DOHH2 (cell line): ENCODE measurements around the gene NOP56.

ENCODE experiments used
- H3F3A ChIP-seq: fragments of 200-600 bp; sonication (generic), shearing (Covaris generic); 2 replicates; pipeline ENCODE4 v1.6.0; 2016; ENCODE audit warnings: antibody characterized with exemption, mild to moderate bottlenecking; ENCODE audit not compliant: control insufficient read depth, insufficient read depth
- H3K27ac ChIP-seq: fragments of 200-600 bp; sonication (generic); 2 replicates; pipeline ENCODE4 v1.5.1; 2014; ENCODE audit warnings: low read depth, mild to moderate bottlenecking, low read length, moderate library complexity
- H3K27me3 ChIP-seq: fragments of 200-600 bp; sonication (generic); 2 replicates; pipeline ENCODE4 v1.6.1; 2014; ENCODE audit warnings: mild to moderate bottlenecking, low read length, mixed read lengths; ENCODE audit not compliant: control insufficient read depth
- H3K36me3 ChIP-seq: fragments of 200-600 bp; sonication (generic); 2 replicates; pipeline ENCODE4 v1.6.1; 2014; ENCODE audit warnings: mild to moderate bottlenecking, low read length, moderate library complexity, mixed read lengths; ENCODE audit not compliant: control insufficient read depth
- H3K4me1 ChIP-seq: fragments of 200-600 bp; sonication (generic); 2 replicates; pipeline ENCODE4 v1.6.1; 2014; ENCODE audit warnings: mild to moderate bottlenecking, low read length, mixed read lengths; ENCODE audit not compliant: control insufficient read depth
- H3K4me2 ChIP-seq: fragments of 200-600 bp; sonication (generic); 2 replicates; pipeline ENCODE4 v1.6.0; 2014; ENCODE audit warnings: mild to moderate bottlenecking, low read length, moderate library complexity
- H3K4me3 ChIP-seq: fragments of 200-600 bp; sonication (generic); 2 replicates; pipeline ENCODE4 v1.5.1; 2014; ENCODE audit warnings: mild to moderate bottlenecking, low read length, mixed read lengths
- H3K79me2 ChIP-seq: fragments of 200-600 bp; sonication (generic); 2 replicates; pipeline ENCODE4 v1.6.1; 2014; ENCODE audit warnings: mild to moderate bottlenecking, low read length, mixed read lengths; ENCODE audit not compliant: control insufficient read depth
- H3K9me2 ChIP-seq: fragments of 200-600 bp; sonication (generic); replicated peaks from 2 replicates; pipeline ENCODE4 v1.6.1; 2014; ENCODE audit warnings: mild to moderate bottlenecking, low read length, mixed read lengths; ENCODE audit not compliant: control insufficient read depth
- H3K9me3 ChIP-seq: fragments of 200-600 bp; sonication (generic); 2 replicates; pipeline ENCODE4 v1.6.1; 2014; ENCODE audit warnings: antibody characterized with exemption, low read length, mixed read lengths; ENCODE audit not compliant: control insufficient read depth, insufficient read depth
- H4K20me1 ChIP-seq: fragments of 200-600 bp; sonication (generic); 2 replicates; pipeline ENCODE4 v1.6.0; 2014; ENCODE audit warnings: low read depth, mild to moderate bottlenecking, antibody characterized with exemption, low read length, moderate library complexity; ENCODE audit not compliant: control insufficient read depth, insufficient read depth
- EZH2phosphoT487 ChIP-seq: fragments of 200-600 bp; sonication (generic); IDR thresholded peaks from 2 replicates; pipeline ENCODE4 v1.6.1; 2017; ENCODE audit warnings: borderline replicate concordance, mild to moderate bottlenecking, antibody characterized with exemption, low read length, moderate library complexity, mixed read lengths
- TF ChIP-seq, protein P1 (sequence below): fragments of 200-600 bp; sonication (generic); IDR thresholded peaks from one replicate; pipeline ENCODE4 v1.5.1; 2014; ENCODE audit warnings: antibody characterized with exemption, mild to moderate bottlenecking, low read depth, low read length; ENCODE audit not compliant: poor library complexity, severe bottlenecking

Gene NOP56

DNA sequence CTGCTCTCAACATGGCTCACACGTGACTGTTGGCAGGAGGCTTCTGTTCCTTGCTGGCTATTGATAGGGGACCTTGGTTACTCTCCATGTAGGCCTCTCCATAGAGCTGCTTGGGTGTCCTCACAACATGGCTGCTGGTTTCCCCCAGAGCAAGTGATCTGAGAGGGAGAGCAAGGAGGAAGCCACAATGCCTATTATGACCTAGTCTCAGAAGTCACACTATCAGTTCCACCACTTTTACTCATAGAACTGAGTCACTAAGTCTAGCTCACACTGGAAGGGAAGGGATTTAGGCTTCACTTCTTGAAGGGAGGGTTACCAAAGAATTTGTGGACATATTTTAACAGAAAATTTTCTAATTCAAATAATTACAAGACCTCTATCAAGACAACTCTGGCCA, 8.7 kb upstream of the NOP56 start:
- no peaks in the 10 kb centered on the region for H4K20me1 ChIP-seq
- H3K4me2 ChIP-seq, result no peak overlapping the region
- TF ChIP-seq EZH2phosphoT487, result no peak
- TF ChIP-seq, protein P1, sequence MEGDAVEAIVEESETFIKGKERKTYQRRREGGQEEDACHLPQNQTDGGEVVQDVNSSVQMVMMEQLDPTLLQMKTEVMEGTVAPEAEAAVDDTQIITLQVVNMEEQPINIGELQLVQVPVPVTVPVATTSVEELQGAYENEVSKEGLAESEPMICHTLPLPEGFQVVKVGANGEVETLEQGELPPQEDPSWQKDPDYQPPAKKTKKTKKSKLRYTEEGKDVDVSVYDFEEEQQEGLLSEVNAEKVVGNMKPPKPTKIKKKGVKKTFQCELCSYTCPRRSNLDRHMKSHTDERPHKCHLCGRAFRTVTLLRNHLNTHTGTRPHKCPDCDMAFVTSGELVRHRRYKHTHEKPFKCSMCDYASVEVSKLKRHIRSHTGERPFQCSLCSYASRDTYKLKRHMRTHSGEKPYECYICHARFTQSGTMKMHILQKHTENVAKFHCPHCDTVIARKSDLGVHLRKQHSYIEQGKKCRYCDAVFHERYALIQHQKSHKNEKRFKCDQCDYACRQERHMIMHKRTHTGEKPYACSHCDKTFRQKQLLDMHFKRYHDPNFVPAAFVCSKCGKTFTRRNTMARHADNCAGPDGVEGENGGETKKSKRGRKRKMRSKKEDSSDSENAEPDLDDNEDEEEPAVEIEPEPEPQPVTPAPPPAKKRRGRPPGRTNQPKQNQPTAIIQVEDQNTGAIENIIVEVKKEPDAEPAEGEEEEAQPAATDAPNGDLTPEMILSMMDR, result no peak
- no peaks in the 10 kb centered on the region for H3K9me2 ChIP-seq
- H3K4me3 ChIP-seq, result no peak overlapping the region
- no peaks in the 10 kb centered on the region for H3K27me3 ChIP-seq
- H3K27ac ChIP-seq, result no peak overlapping the region
- no peaks in the 10 kb centered on the region for H3K9me3 ChIP-seq
- H3K4me1 ChIP-seq, result no peaks in the 10 kb centered on the region
- H3K79me2 ChIP-seq, result no peaks in the 10 kb centered on the region
- H3F3A ChIP-seq, result peaks cover 6% of the 10 kb centered on the region
- H3K36me3 ChIP-seq, result no peaks in the 10 kb centered on the region

DNA sequence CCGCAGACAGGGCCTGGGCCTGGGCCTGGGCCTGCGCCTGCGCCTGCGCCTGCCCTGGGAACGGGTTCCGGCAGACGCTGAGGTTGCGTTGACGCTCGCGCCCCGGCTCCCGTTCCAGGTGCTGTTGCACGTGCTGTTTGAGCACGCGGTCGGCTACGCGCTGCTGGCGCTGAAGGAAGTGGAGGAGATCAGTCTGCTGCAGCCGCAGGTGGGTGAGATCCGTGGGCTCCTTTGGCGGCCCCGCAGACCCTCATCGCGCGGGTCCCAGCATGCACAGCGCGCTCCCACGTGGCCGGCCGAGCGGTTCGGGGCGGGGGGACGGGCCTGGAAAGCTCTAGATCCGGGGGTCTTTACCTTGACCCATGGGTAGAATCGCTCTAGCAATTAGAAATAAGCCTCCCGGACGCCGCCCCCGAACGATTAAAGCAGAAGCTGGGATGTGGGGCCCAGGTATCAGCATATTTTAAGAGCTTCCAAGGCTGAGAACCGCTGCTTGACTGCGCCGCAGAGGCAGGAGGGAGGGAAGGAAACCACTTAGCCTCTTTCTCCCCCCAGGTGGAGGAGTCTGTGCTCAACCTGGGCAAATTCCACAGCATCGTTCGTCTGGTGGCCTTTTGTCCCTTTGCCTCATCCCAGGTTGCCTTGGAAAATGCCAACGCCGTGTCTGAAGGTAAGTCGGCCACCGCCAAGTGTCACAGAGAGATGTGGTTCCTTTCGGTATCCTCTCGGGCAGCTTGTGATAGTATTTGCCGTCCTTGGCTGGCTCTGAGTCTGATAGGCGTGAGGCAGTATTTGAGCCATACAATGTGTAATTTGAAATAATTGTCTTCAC, 508 bp downstream of the NOP56 start:
- Histone ChIP-seq H3K27me3 (no peaks in the 10 kb centered on the region), H3K79me2 (peaks cover 59% of the 10 kb centered on the region), H3K4me1 (peaks cover 27% of the 10 kb centered on the region), H3K4me2 (peak overlapping the region; percentile 92), H3K9me3 (no peaks in the 10 kb centered on the region), H3K9me2 (no peaks in the 10 kb centered on the region), H3K4me3 (peak overlapping the region; percentile 99), H4K20me1 (peaks cover 36% of the 10 kb centered on the region), H3K36me3 (peaks cover 69% of the 10 kb centered on the region), H3K27ac (peak overlapping the region; percentile 86), H3F3A (peaks cover 59% of the 10 kb centered on the region)
- TF ChIP-seq, protein P1, result no peak

DNA sequence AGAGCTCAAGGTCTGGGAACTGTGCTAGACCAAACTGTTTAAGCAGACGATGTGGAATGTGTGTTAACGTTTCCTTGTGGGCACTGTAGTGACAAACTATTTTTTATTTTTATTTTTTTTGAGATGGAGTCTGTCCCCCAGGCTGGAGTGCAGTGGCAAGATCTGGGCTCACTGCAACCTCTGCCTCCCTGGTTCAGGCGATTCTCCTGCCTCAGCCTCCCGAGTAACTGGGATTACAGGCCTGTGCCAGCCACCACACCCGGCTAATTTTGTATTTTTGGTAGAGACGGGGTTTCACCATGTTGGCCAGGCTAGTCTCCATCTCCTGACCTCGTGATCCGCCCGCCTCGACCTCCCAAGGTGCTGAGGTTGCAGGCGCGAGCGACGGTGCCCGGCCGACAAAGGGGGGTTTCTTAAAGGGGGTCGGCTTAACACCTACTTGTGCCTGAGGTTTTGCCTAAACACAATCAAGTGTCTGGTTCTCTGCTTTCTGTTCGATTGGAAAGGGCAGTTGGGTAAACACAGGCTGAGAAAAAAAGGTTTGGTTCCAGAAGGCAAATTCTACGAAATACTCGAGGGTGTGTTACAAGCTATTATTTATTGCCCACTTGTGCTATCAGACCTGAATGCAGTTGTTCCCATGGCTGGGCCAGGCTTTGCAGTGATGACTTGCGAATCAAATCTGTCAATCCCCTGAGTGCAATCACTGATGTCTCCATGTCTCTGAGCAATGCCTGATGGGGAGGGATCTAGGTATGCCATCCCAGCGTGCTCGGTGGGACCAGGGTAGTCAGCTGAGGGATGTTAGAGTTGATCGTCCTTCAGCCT, 1.3 kb downstream of the NOP56 start:
- H4K20me1 ChIP-seq, result peaks cover 36% of the 10 kb centered on the region
- H3K4me3 ChIP-seq, result peak overlapping the region; percentile 99
- peak overlapping the region; percentile 86 for H3K27ac ChIP-seq
- H3K27me3 ChIP-seq, result no peaks in the 10 kb centered on the region
- peaks cover 77% of the 10 kb centered on the region for H3K36me3 ChIP-seq
- peaks cover 65% of the 10 kb centered on the region for H3F3A ChIP-seq
- H3K79me2 ChIP-seq, result peaks cover 59% of the 10 kb centered on the region
- no peak for TF ChIP-seq EZH2phosphoT487
- TF ChIP-seq, protein P1, result no peak
- H3K4me2 ChIP-seq, result peak overlapping the region; percentile 92
- peaks cover 27% of the 10 kb centered on the region for H3K4me1 ChIP-seq
- no peaks in the 10 kb centered on the region for H3K9me3 ChIP-seq
- no peaks in the 10 kb centered on the region for H3K9me2 ChIP-seq
